Uterus (tissue), 4 donors: Measurements from ENCODE around the gene IGLL1. TPM values are rescaled to one million over a fixed set of nuclear protein-coding genes. Genes with fewer than 3 reads are reported as not detected.
"Not testable (repeated sequence)": the region's sequence is repeated elsewhere in the genome, so short reads cannot be mapped to it uniquely, and the experiment has no call there.

Experiments
- DNase-seq, 2 donors: peaks; one replicate each; pipeline ENCODE4 v3.0.0-alpha.2; 2019 to 2020
- H3K27ac ChIP-seq, 2 donors: fragments of 200-600 bp; sonication (generic); 1 replicate in 1 of 2; 2 replicates in 1 of 2; pipeline ENCODE4 v1.5.1; 2016 to 2018
- H3K27me3 ChIP-seq, 2 donors: fragments of 200-600 bp; sonication (generic); one replicate each; pipeline ENCODE4 v1.5.1; 2018 to 2019; ENCODE audit warnings: control low read depth in 1 of 2
- H3K36me3 ChIP-seq, 2 donors: fragments of 200-600 bp; sonication (generic); one replicate each; pipeline ENCODE4 v1.5.1; 2019; ENCODE audit warnings: control low read depth in 1 of 2
- H3K4me1 ChIP-seq, 2 donors: fragments of 200-600 bp; sonication (generic); one replicate each; pipeline ENCODE4 v1.5.1; 2018 to 2019; ENCODE audit warnings: control low read depth in 1 of 2
- H3K4me3 ChIP-seq, 2 donors: fragments of 200-600 bp; sonication (generic); 1 replicate in 1 of 2; 2 replicates in 1 of 2; pipeline ENCODE4 v1.5.1; 2018 to 2019; ENCODE audit warnings: mild to moderate bottlenecking in 1 of 2
- H3K9me3 ChIP-seq, 2 donors: fragments of 200-600 bp; sonication (generic); one replicate each; pipeline ENCODE4 v1.5.1; 2019; ENCODE audit warnings: control low read depth in 1 of 2
- POLR2A ChIP-seq, 2 donors: fragments of 450-650 bp; IDR thresholded peaks; one replicate each; pipeline ENCODE4 v1.6.1; 2016; ENCODE audit warnings: antibody characterized with exemption in 2 of 2, mild to moderate bottlenecking in 1 of 2, moderate library complexity in 1 of 2
- intact Hi-C: fragments of 100-400 bp; cut with DNase I; formaldehyde crosslinking; loops from one replicate; pipeline ENCODE4 v1.15.1; 2023; ENCODE audit warnings: low total_unique reads
- total RNA-seq, 4 donors: library from RNA; depleted of rRNA in 3 of 4; stranded (reverse); fragments of >200 nt in 3 of 4; gene quantifications; one replicate each; pipeline versions ENCODE4 v1.1.0 to v1.2.4, GENCODE V29; 2014 to 2023
- TF ChIP-seq, protein P1 (sequence below), 4 experiments: fragments of 200-600 bp in 2 of 4; fragments of 450-650 bp in 2 of 4; sonication (generic) in 2 of 4; IDR thresholded peaks; one replicate each; pipeline ENCODE4 v1.5.1; 2016 to 2019; ENCODE audit warnings: antibody characterized with exemption in 4 of 4, mild to moderate bottlenecking in 2 of 4, moderate library complexity in 1 of 4
- donor health status: DM: yes; HTN: yes; CAD: no.

The IGLL1 gene
- total RNA-seq, 4 donors from 2014 or later: 0.48 TPM; not detected in 3

- no peak overlapping the region for H3K4me3 ChIP-seq
- H3K4me1 ChIP-seq: no peaks in the 10 kb centered on the region
- no peak for DNase-seq
- H3K36me3 ChIP-seq: no peaks in the 10 kb centered on the region
- no peaks in the 10 kb centered on the region for H3K9me3 ChIP-seq
- H3K27me3 ChIP-seq: no peaks in the 10 kb centered on the region
- intact Hi-C loops: loop anchor here (10.0 kb wide), 1 partner anchor 300 kb away; no protein-coding TSS in a partner anchor
- TF ChIP-seq, protein P1, sequence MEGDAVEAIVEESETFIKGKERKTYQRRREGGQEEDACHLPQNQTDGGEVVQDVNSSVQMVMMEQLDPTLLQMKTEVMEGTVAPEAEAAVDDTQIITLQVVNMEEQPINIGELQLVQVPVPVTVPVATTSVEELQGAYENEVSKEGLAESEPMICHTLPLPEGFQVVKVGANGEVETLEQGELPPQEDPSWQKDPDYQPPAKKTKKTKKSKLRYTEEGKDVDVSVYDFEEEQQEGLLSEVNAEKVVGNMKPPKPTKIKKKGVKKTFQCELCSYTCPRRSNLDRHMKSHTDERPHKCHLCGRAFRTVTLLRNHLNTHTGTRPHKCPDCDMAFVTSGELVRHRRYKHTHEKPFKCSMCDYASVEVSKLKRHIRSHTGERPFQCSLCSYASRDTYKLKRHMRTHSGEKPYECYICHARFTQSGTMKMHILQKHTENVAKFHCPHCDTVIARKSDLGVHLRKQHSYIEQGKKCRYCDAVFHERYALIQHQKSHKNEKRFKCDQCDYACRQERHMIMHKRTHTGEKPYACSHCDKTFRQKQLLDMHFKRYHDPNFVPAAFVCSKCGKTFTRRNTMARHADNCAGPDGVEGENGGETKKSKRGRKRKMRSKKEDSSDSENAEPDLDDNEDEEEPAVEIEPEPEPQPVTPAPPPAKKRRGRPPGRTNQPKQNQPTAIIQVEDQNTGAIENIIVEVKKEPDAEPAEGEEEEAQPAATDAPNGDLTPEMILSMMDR (IDR thresholded peaks at IDR 0.05): no peak
- no peak for TF ChIP-seq POLR2A (IDR thresholded peaks at IDR 0.05)
- no peak overlapping the region for H3K27ac ChIP-seq
These were observed 35.2 kb downstream of the IGLL1 start for GRCh38 chr22:23544852-23545251.

- intact Hi-C loops: loop anchor here (10.0 kb wide), 1 partner anchor 301 kb away; no protein-coding TSS in a partner anchor
- H3K27me3 ChIP-seq, H3K36me3 ChIP-seq, H3K9me3 ChIP-seq, DNase-seq, H3K27ac ChIP-seq, H3K4me1 ChIP-seq, H3K4me3 ChIP-seq: not testable (repeated sequence)
These were observed 36.5 kb downstream of the IGLL1 start for GRCh38 chr22:23543506-23544000.

GRCh38 chr22:23542933-23543332, 37.2 kb downstream of the IGLL1 start:
- DNase-seq: no peak
- no peak for TF ChIP-seq POLR2A (IDR thresholded peaks at IDR 0.05)
- TF ChIP-seq, protein P1 (IDR thresholded peaks at IDR 0.05): no peak
- intact Hi-C loops: loop anchor here (10.0 kb wide), 1 partner anchor 302 kb away; no protein-coding TSS in a partner anchor

DNA sequence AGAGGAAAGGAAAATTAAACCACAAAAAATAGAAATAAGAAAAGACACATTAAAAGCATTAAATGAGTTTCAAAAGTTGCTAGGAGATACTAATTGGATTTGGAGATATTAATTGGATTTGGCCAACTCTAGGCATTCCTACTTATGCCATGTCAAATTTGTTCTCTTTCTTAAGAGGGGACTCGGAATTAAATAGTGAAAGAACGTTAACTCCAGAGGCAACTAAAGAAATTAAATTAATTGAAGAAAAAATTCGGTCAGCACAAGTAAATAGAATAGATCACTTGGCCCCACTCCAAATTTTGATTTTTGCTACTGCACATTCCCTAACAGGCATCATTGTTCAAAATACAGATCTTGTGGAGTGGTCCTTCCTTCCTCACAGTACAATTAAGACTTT, 37.7 kb downstream of the IGLL1 start:
- intact Hi-C loops: loop anchor here (10.0 kb wide), 1 partner anchor 302 kb away; no protein-coding TSS in a partner anchor
- not testable (repeated sequence) for H3K27me3 ChIP-seq

More at GRCh38 chr22:23542933-23543332, 37.2 kb downstream of the IGLL1 start:
- Histone ChIP-seq H3K36me3 (no peaks in the 10 kb centered on the region), H3K4me1 (no peaks in the 10 kb centered on the region), H3K9me3 (no peaks in the 10 kb centered on the region), H3K4me3 (no peak overlapping the region), H3K27ac (no peak overlapping the region), H3K27me3 (no peaks in the 10 kb centered on the region)

GRCh38 chr22:23541849-23542281, 38.2 kb downstream of the IGLL1 start:
- not testable (repeated sequence) for H3K4me3 ChIP-seq, H3K27me3 ChIP-seq, H3K36me3 ChIP-seq, DNase-seq, H3K27ac ChIP-seq, H3K4me1 ChIP-seq, H3K9me3 ChIP-seq
- intact Hi-C loops: loop anchor here (10.0 kb wide), 1 partner anchor 303 kb away; no protein-coding TSS in a partner anchor
- TF ChIP-seq, protein P1 (IDR thresholded peaks at IDR 0.05): peak; percentile 57 to 62 (median 60)

More for the DNA sequence above, 37.7 kb downstream of the IGLL1 start:
- not testable (repeated sequence) for H3K4me3 ChIP-seq, H3K27ac ChIP-seq, H3K36me3 ChIP-seq, DNase-seq, H3K4me1 ChIP-seq, H3K9me3 ChIP-seq

DNA sequence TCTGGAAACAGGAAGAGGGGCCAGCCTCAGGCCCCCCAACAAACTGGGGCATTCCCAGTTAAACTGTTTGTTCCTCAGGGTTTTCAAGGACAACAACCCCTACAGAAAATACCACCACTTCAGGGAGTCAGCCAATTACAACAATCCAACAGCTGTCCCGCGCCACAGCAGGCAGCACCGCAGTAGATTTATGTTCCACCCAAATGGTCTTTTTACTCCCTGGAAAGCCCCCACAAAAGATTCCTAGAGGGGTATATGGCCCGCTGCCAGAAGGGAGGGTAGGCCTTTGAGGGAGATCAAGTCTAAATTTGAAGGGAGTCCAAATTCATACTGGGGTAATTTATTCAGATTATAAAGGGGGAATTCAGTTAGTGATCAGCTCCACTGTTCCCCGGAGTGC, 39.3 kb downstream of the IGLL1 start:
- H3K4me3 ChIP-seq, DNase-seq, H3K36me3 ChIP-seq, H3K27me3 ChIP-seq, H3K27ac ChIP-seq, H3K4me1 ChIP-seq, H3K9me3 ChIP-seq: not testable (repeated sequence)
- intact Hi-C loops: loop anchor here (10.0 kb wide), 1 partner anchor 304 kb away; no protein-coding TSS in a partner anchor

GRCh38 chr22:23539839-23540198, 40.3 kb downstream of the IGLL1 start:
- not testable (repeated sequence) for H3K27me3 ChIP-seq, H3K4me3 ChIP-seq, H3K9me3 ChIP-seq, DNase-seq, H3K4me1 ChIP-seq, H3K36me3 ChIP-seq, H3K27ac ChIP-seq
- intact Hi-C loops: loop anchor here (10.0 kb wide), 1 partner anchor 305 kb away; no protein-coding TSS in a partner anchor
